Mammary epithelial cell (primary cell): ENCODE measurements around the gene CPT2.

ENCODE experiments used
- EZH2 ChIP-seq: IDR thresholded peaks from 2 replicates; pipeline ENCODE4 v1.6.1; 2012; ENCODE audit warnings: low read length, inconsistent platforms, borderline replicate concordance
- TF ChIP-seq, protein P1 (sequence below), 2 donors: IDR thresholded peaks in 1 of 2; conservative IDR thresholded peaks in 1 of 2; 2 replicates each; pipeline ENCODE4 v1.5.1; 2011 to 2012; ENCODE audit warnings: inconsistent platforms in 2 of 2, low read length in 2 of 2, mild to moderate bottlenecking in 2 of 2, control low read depth in 1 of 2, low read depth in 1 of 2; ENCODE audit not compliant: insufficient read depth in 1 of 2; ENCODE audit errors: extremely low read depth in 1 of 2

DNA sequence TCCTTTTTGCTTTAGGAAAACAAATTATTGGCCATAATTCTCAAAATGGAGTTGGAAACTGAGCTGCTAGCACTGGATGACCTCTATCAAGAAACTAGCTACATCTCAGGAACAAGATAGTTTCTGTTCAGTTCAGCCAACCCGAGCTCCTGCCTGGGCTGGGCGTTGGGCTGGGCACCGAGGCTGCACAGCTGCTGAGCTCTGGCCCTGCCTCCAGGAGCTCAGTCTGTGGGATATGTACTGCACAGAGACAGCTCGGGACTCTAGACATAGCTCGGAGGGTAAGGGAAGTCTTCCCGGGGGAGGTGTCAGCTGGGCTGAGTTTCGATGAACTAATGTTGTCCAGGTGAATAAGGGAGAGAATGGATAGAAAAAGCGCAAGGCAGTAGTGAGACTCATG, 29.7 kb upstream of the CPT2 start:
- TF ChIP-seq, protein P1, sequence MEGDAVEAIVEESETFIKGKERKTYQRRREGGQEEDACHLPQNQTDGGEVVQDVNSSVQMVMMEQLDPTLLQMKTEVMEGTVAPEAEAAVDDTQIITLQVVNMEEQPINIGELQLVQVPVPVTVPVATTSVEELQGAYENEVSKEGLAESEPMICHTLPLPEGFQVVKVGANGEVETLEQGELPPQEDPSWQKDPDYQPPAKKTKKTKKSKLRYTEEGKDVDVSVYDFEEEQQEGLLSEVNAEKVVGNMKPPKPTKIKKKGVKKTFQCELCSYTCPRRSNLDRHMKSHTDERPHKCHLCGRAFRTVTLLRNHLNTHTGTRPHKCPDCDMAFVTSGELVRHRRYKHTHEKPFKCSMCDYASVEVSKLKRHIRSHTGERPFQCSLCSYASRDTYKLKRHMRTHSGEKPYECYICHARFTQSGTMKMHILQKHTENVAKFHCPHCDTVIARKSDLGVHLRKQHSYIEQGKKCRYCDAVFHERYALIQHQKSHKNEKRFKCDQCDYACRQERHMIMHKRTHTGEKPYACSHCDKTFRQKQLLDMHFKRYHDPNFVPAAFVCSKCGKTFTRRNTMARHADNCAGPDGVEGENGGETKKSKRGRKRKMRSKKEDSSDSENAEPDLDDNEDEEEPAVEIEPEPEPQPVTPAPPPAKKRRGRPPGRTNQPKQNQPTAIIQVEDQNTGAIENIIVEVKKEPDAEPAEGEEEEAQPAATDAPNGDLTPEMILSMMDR (conservative IDR thresholded peaks at IDR 0.05 in 1 of 2, IDR thresholded peaks at IDR 0.05 in 1 of 2; ENCODE audit: extremely low read depth in 1 of 2, insufficient read depth in 1 of 2, low read depth in 1 of 2, low read length in 2 of 2): no peak
- TF ChIP-seq EZH2: no peak
